H9 (cell line): ENCODE data around the gene NPHP4. TPM values are rescaled to one million over a fixed set of nuclear protein-coding genes. Genes with fewer than 3 reads are reported as not detected.

Source experiments
- DNase-seq: peaks from one replicate; pipeline ENCODE4 v3.0.0-alpha.2; 2017
- H2AFZ ChIP-seq: one replicate; pipeline ENCODE4 v1.6.1; 2013; ENCODE audit warnings: mild to moderate bottlenecking, low read length, control low read depth, moderate library complexity
- H2AK5ac ChIP-seq: 2 replicates; pipeline ENCODE4 v1.6.1; 2013; ENCODE audit warnings: low read length, control low read depth, mixed read lengths; ENCODE audit not compliant: insufficient read length
- H2BK120ac ChIP-seq: one replicate; pipeline ENCODE4 v1.6.1; 2013; ENCODE audit warnings: low read depth, mild to moderate bottlenecking, low read length, control low read depth, inconsistent platforms; ENCODE audit not compliant: poor library complexity, severe bottlenecking
- H2BK12ac ChIP-seq: 2 replicates; pipeline ENCODE4 v1.6.1; 2013; ENCODE audit warnings: low read length, control low read depth, mixed read lengths, low read depth; ENCODE audit not compliant: insufficient read length
- H2BK15ac ChIP-seq: 2 replicates; pipeline ENCODE4 v1.6.1; 2013; ENCODE audit warnings: low read depth, low read length, control low read depth
- H2BK20ac ChIP-seq: one replicate; pipeline ENCODE4 v1.6.1; 2013; ENCODE audit warnings: low read depth, mild to moderate bottlenecking, low read length, control low read depth, inconsistent platforms; ENCODE audit not compliant: poor library complexity, severe bottlenecking
- H2BK5ac ChIP-seq: 2 replicates; pipeline ENCODE4 v1.6.1; 2013; ENCODE audit warnings: low read length, control low read depth, mixed read lengths; ENCODE audit not compliant: insufficient read length
- H3K14ac ChIP-seq: 2 replicates; pipeline ENCODE4 v1.6.1; 2013; ENCODE audit warnings: low read length, control low read depth; ENCODE audit not compliant: insufficient read depth
- H3K18ac ChIP-seq: 2 replicates; pipeline ENCODE4 v1.6.1; 2013; ENCODE audit warnings: low read depth, mild to moderate bottlenecking, mixed read lengths, low read length, control low read depth; ENCODE audit not compliant: insufficient read length
- H3K23ac ChIP-seq: 2 replicates; pipeline ENCODE4 v1.6.1; 2013; ENCODE audit warnings: low read length, control low read depth, mixed read lengths, low read depth; ENCODE audit not compliant: insufficient read length
- H3K23me2 ChIP-seq: 2 replicates; pipeline ENCODE4 v1.6.1; 2013; ENCODE audit warnings: low read depth, mild to moderate bottlenecking, mixed read lengths, low read length, control low read depth; ENCODE audit not compliant: insufficient read length, poor library complexity, severe bottlenecking
- H3K27ac ChIP-seq: 2 replicates; pipeline ENCODE4 v1.5.1; 2013; ENCODE audit warnings: low read length, control low read depth, mixed read lengths, low read depth; ENCODE audit not compliant: insufficient read length
- H3K27me3 ChIP-seq: 2 replicates; pipeline ENCODE4 v1.6.1; 2013; ENCODE audit warnings: low read length, control low read depth, inconsistent platforms; ENCODE audit not compliant: insufficient read depth
- H3K4ac ChIP-seq: 2 replicates; pipeline ENCODE4 v1.6.1; 2013; ENCODE audit warnings: low read depth, mild to moderate bottlenecking, control low read depth, inconsistent platforms, low read length, moderate library complexity
- H3K4me1 ChIP-seq: 2 replicates; pipeline ENCODE4 v1.6.1; 2013; ENCODE audit warnings: low read length, control low read depth, inconsistent platforms; ENCODE audit not compliant: insufficient read depth
- H3K4me2 ChIP-seq: 2 replicates; pipeline ENCODE4 v1.6.1; 2013; ENCODE audit warnings: low read length, control low read depth, mixed read lengths; ENCODE audit not compliant: insufficient read length, insufficient read depth
- H3K56ac ChIP-seq: 2 replicates; pipeline ENCODE4 v1.6.1; 2013; ENCODE audit warnings: low read depth, mild to moderate bottlenecking, mixed read lengths, low read length, control low read depth; ENCODE audit not compliant: insufficient read length
- H3K79me1 ChIP-seq: 2 replicates; pipeline ENCODE4 v1.6.1; 2013; ENCODE audit warnings: low read depth, mild to moderate bottlenecking, moderate library complexity, low read length, control low read depth, inconsistent platforms; ENCODE audit not compliant: insufficient read depth, poor library complexity, severe bottlenecking
- H3K79me2 ChIP-seq: 2 replicates; pipeline ENCODE4 v1.6.1; 2013; ENCODE audit warnings: low read length, control low read depth, inconsistent platforms; ENCODE audit not compliant: insufficient read depth
- H3K9ac ChIP-seq: 2 replicates; pipeline ENCODE4 v1.6.1; 2013; ENCODE audit warnings: low read length, control low read depth, mixed read lengths; ENCODE audit not compliant: insufficient read length; ENCODE audit errors: extremely low read depth
- H3K9me3 ChIP-seq: one replicate; pipeline ENCODE4 v1.6.1; 2013; ENCODE audit warnings: low read depth, low read length, inconsistent platforms; ENCODE audit not compliant: control insufficient read depth
- H3T11ph ChIP-seq: one replicate; pipeline ENCODE4 v1.6.1; 2013; ENCODE audit warnings: mild to moderate bottlenecking, low read length, control low read depth, inconsistent platforms
- H4K20me1 ChIP-seq: one replicate; pipeline ENCODE4 v1.6.1; 2013; ENCODE audit not compliant: control insufficient read depth, insufficient read length, insufficient read depth
- H4K5ac ChIP-seq: 2 replicates; pipeline ENCODE4 v1.6.1; 2013; ENCODE audit warnings: low read depth, mild to moderate bottlenecking, mixed read lengths, low read length, control low read depth; ENCODE audit not compliant: insufficient read length
- H4K8ac ChIP-seq: replicated peaks from 2 replicates; pipeline ENCODE4 v1.6.1; 2013; ENCODE audit warnings: low read length, control low read depth, mixed read lengths, low read depth; ENCODE audit not compliant: insufficient read length
- H4K91ac ChIP-seq: 2 replicates; pipeline ENCODE4 v1.6.1; 2013; ENCODE audit warnings: low read depth, mild to moderate bottlenecking, moderate library complexity, mixed read lengths, low read length, control low read depth; ENCODE audit not compliant: insufficient read length
- H3K27ac Mint-ChIP-seq, 3 experiments: 2 replicates in 2 of 3; 3 replicates in 1 of 3; pipeline ENCODE4 v1.8.0; 2020 to 2021; ENCODE audit warnings: mixed read lengths in 3 of 3, mild to moderate bottlenecking in 1 of 3, moderate library complexity in 1 of 3
- H3K27me3 Mint-ChIP-seq: 2 replicates; pipeline ENCODE4 v1.8.0; 2021; ENCODE audit warnings: low read depth, mild to moderate bottlenecking, moderate library complexity, mixed read lengths
- H3K36me3 Mint-ChIP-seq, 3 experiments: 2 replicates in 2 of 3; 3 replicates in 1 of 3; pipeline ENCODE4 v1.8.0; 2020 to 2021; ENCODE audit warnings: low read depth in 3 of 3, mixed read lengths in 3 of 3; ENCODE audit not compliant: insufficient read depth in 1 of 3
- H3K4me1 Mint-ChIP-seq, 2 experiments: 2 replicates each; pipeline ENCODE4 v1.8.0; 2020; ENCODE audit warnings: mixed read lengths in 2 of 2
- H3K4me3 Mint-ChIP-seq, 2 experiments: 2 replicates in 1 of 2; 3 replicates in 1 of 2; pipeline ENCODE4 v1.8.0; 2020 to 2021; ENCODE audit warnings: mild to moderate bottlenecking in 2 of 2, mixed read lengths in 2 of 2, moderate library complexity in 1 of 2
- H3K9me3 Mint-ChIP-seq, 2 experiments: 2 replicates in 1 of 2; 3 replicates in 1 of 2; pipeline ENCODE4 v1.8.0; 2020; ENCODE audit warnings: mild to moderate bottlenecking in 2 of 2, mixed read lengths in 2 of 2, moderate library complexity in 1 of 2
- WGBS: extraction: QIAGEN DNeasy Blood & Tissue Kit; methylation state at CpG from one replicate; pipeline ENCODE4 v1.1.7; 2013; ENCODE audit warnings: missing lambda C conversion rate, low lambda C conversion rate, mixed read lengths; ENCODE audit not compliant: insufficient read length; ENCODE audit errors: extremely low coverage; 5-methylcytosine and 5-hydroxymethylcytosine counted together
- total RNA-seq: library from RNA; stranded (reverse); gene quantifications from 2 replicates; pipeline ENCODE4 v1.2.1, GENCODE V29; 2021
- TF ChIP-seq, protein P1 (sequence below): fragments of 200-600 bp; sonication (generic); conservative IDR thresholded peaks from 3 replicates; pipeline ENCODE4 v1.8.0; 2021; ENCODE audit warnings: antibody characterized with exemption, mild to moderate bottlenecking

Gene NPHP4
- total RNA-seq, 1 experiment from 2014 or later: 17.6 TPM

DNA sequence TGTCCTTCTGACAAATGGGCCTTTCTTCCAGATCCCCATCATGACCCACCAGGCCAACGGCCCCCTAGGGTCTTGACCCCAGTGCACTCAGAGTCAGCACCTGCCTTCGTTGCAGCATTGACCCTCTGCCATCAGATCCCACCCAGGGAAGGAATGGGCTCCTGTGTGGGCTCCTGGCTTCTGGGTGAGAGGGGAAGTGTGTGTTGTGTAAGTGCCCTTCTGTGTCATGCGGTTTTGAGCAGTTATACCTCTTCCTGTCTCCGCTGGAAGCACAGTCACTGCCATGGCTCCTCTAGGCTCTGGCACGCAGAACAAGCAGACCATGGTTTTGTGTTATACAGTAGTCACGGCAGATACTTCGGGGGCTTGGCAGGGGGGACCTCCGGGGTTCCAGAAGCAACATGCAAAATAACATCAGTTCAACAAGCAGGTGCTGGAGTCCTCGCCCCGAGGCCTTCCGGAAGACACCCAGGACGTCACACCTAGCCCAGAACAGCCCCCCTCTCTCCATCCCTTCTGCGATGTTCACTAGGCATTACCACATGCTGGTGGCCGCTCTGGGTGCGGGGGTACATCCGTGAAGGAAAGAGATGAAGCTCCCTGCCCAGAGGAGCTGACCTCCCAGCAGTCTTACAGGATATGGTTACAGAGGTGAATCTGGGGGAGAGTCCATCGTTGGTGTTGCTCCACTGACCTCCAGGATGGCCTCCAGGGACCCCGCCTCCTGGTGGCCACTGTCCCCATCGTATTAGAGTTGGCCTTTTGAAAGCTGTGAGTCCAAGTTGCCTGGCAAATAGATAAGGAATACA is 36.0 kb upstream of the NPHP4 start:
- H3K36me3 Mint-ChIP-seq: no peaks in the 10 kb centered on the region

More for the DNA sequence above, 36.0 kb upstream of the NPHP4 start:
- H3K4me1 Mint-ChIP-seq: peaks cover 0 to 19% of the 10 kb centered on the region in 2 experiments; a peak in 2 of 4 replicates
- H2AFZ ChIP-seq: no peak overlapping the region
- no peak overlapping the region for H3K4me2 ChIP-seq
- no peak overlapping the region for H2BK12ac ChIP-seq
- H4K20me1 ChIP-seq: peaks cover 3% of the 10 kb centered on the region
- no peak for DNase-seq
- H3K27ac ChIP-seq: no peak overlapping the region
- H3K18ac ChIP-seq: no peak overlapping the region
- no peak overlapping the region for H3K23ac ChIP-seq
- H3K79me2 ChIP-seq: no peaks in the 10 kb centered on the region
- H2BK20ac ChIP-seq: no peak overlapping the region
- no peak overlapping the region for H2AK5ac ChIP-seq
- no peak overlapping the region for H3K56ac ChIP-seq
- H3K4me3 Mint-ChIP-seq: no peak overlapping the region
- no peaks in the 10 kb centered on the region for H3K27me3 ChIP-seq
- no peak overlapping the region for H3K9ac ChIP-seq
- no peaks in the 10 kb centered on the region; a peak in 1 of 5 replicates for H3K9me3 Mint-ChIP-seq
- H3K4me1 ChIP-seq: peaks cover 2% of the 10 kb centered on the region; the same call in 1 of the 2 replicates
- H3K14ac ChIP-seq: no peak overlapping the region; the same call in 1 of the 2 replicates
- H4K8ac ChIP-seq: no peak overlapping the region
- H4K5ac ChIP-seq: no peak overlapping the region
- H3T11ph ChIP-seq: no peak overlapping the region
- no peak overlapping the region for H2BK120ac ChIP-seq
- no CpG with 5 or more reads among the region's 19 CpGs for WGBS
- H3K23me2 ChIP-seq: no peaks in the 10 kb centered on the region
- H3K79me1 ChIP-seq: no peaks in the 10 kb centered on the region
- H3K27me3 Mint-ChIP-seq: peaks cover 23% of the 10 kb centered on the region
- H3K4ac ChIP-seq: no peak overlapping the region
- no peak overlapping the region for H4K91ac ChIP-seq
- no peak overlapping the region for H2BK5ac ChIP-seq
- H3K9me3 ChIP-seq: no peaks in the 10 kb centered on the region
- TF ChIP-seq, protein P1, sequence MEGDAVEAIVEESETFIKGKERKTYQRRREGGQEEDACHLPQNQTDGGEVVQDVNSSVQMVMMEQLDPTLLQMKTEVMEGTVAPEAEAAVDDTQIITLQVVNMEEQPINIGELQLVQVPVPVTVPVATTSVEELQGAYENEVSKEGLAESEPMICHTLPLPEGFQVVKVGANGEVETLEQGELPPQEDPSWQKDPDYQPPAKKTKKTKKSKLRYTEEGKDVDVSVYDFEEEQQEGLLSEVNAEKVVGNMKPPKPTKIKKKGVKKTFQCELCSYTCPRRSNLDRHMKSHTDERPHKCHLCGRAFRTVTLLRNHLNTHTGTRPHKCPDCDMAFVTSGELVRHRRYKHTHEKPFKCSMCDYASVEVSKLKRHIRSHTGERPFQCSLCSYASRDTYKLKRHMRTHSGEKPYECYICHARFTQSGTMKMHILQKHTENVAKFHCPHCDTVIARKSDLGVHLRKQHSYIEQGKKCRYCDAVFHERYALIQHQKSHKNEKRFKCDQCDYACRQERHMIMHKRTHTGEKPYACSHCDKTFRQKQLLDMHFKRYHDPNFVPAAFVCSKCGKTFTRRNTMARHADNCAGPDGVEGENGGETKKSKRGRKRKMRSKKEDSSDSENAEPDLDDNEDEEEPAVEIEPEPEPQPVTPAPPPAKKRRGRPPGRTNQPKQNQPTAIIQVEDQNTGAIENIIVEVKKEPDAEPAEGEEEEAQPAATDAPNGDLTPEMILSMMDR: peak; percentile 24; the same call in 1 of the 3 replicates
- peak overlapping the region in 1 of 3 experiments; percentile 93; a peak in 1 of 7 replicates for H3K27ac Mint-ChIP-seq
- no peak overlapping the region for H2BK15ac ChIP-seq
